GM12878 (cell line): Measurements from ENCODE around the gene SNPH. TPM values are rescaled to one million over a fixed set of nuclear protein-coding genes. Genes with fewer than 3 reads are reported as not detected.
"Not testable (repeated sequence)": the region's sequence is repeated elsewhere in the genome, so short reads cannot be mapped to it uniquely, and the experiment has no call there.

ENCODE experiments used
- ATAC-seq: fragments of 200-7000 bp; cut with Tn5 transposase; 3 replicates; pipeline ENCODE4 v1.9.1; 2020; ENCODE audit warnings: mild to moderate bottlenecking, moderate library complexity
- BruUV-seq: library from RNA; stranded (reverse); fragments of 400-500 nt; replicated peaks from 2 replicates; lab custom pipeline; 2021; lab: Mats Ljungman, UMichigan
- CTCF ChIA-PET: fragments of 300-600 bp; sonication (Branson Sonifier 250); formaldehyde crosslinking; extraction: SDS; loops from one replicate; lab custom pipeline; 2021; ENCODE audit warnings: inconsistent platforms; lab: Yijun Ruan, JAX
- POLR2A ChIA-PET: fragments of 350-600 bp; formaldehyde crosslinking; extraction: SDS; loops from one replicate; lab custom pipeline; 2021; ENCODE audit warnings: inconsistent platforms; lab: Charles Lee
- RAD21 ChIA-PET: fragments of 300-600 bp; sonication (Branson Sonifier 250); formaldehyde crosslinking; loops from one replicate; lab custom pipeline; 2023; ENCODE audit warnings: antibody characterized with exemption; ENCODE audit not compliant: unreplicated experiment; lab: Charles Lee
- SMC1A ChIA-PET: fragments of 300-600 bp; sonication (Branson Sonifier 250); formaldehyde crosslinking; loops from one replicate; lab custom pipeline; 2023; ENCODE audit not compliant: unreplicated experiment, uncharacterized antibody; lab: Charles Lee
- DNase-seq: peaks from one replicate; pipeline ENCODE4 v3.0.0-alpha.2; 2011; ENCODE audit warnings: low read depth, low spot score
- FAIRE-seq: peaks from 3 replicates; lab custom pipeline; 2011; peaks lifted over from hg19 to GRCh38; lab: Jason Lieb, UNC
- H2AFZ ChIP-seq: 2 replicates; pipeline ENCODE4 v1.6.0; 2011; ENCODE audit warnings: low read depth, low read length, control low read depth; ENCODE audit not compliant: control insufficient read depth
- H3K27ac ChIP-seq: 2 replicates; pipeline ENCODE4 v1.5.1; 2011; ENCODE audit warnings: control low read depth; ENCODE audit not compliant: control insufficient read depth, insufficient read depth
- H3K27me3 ChIP-seq, 2 experiments: replicated peaks in 1 of 2; 2 replicates each; pipeline versions ENCODE4 v1.6.0 to v1.6.1; 2011; ENCODE audit warnings: low read length in 1 of 2; ENCODE audit not compliant: control insufficient read depth in 2 of 2, insufficient read depth in 2 of 2
- H3K36me3 ChIP-seq, 2 experiments: 2 replicates each; pipeline ENCODE4 v1.5.1; 2011; ENCODE audit warnings: low read length in 1 of 2; ENCODE audit not compliant: control insufficient read depth in 2 of 2, insufficient read depth in 2 of 2
- H3K4me1 ChIP-seq: 2 replicates; pipeline ENCODE4 v1.6.1; 2011; ENCODE audit warnings: mild to moderate bottlenecking, low read length, moderate library complexity, mixed read lengths; ENCODE audit not compliant: control insufficient read depth, insufficient read depth
- H3K4me2 ChIP-seq: 2 replicates; pipeline ENCODE4 v1.6.0; 2011; ENCODE audit warnings: control low read depth; ENCODE audit not compliant: control insufficient read depth, insufficient read depth
- H3K4me3 ChIP-seq: fragments of 200-600 bp; sonication (generic); 2 replicates; pipeline ENCODE4 v1.5.1; 2016
- H3K79me2 ChIP-seq: 2 replicates; pipeline ENCODE4 v1.6.0; 2011; ENCODE audit warnings: low read length; ENCODE audit not compliant: control insufficient read depth, insufficient read depth
- H3K9ac ChIP-seq: 2 replicates; pipeline ENCODE4 v1.8.0; 2011; ENCODE audit warnings: low read length, control low read depth, mixed read lengths; ENCODE audit not compliant: control insufficient read depth, insufficient read depth
- H3K9me3 ChIP-seq: replicated peaks from 3 replicates; pipeline ENCODE4 v1.5.1; 2011; ENCODE audit warnings: mild to moderate bottlenecking, low read length; ENCODE audit not compliant: control insufficient read depth, insufficient read depth
- H4K20me1 ChIP-seq: 2 replicates; pipeline ENCODE4 v1.6.0; 2011; ENCODE audit not compliant: control insufficient read depth, insufficient read depth
- ATF2 ChIP-seq: IDR thresholded peaks from 2 replicates; pipeline ENCODE4 v1.6.1; 2012; ENCODE audit warnings: low read length, inconsistent platforms
- BMI1 ChIP-seq: fragments of 450-650 bp; IDR thresholded peaks from 2 replicates; pipeline ENCODE4 v1.6.1; 2016; ENCODE audit warnings: mild to moderate bottlenecking, moderate library complexity, borderline replicate concordance
- HDAC6 ChIP-seq: fragments of 200-600 bp; sonication (generic); IDR thresholded peaks from one replicate; pipeline ENCODE4 v1.8.0; 2017; ENCODE audit warnings: antibody characterized with exemption; ENCODE audit not compliant: unreplicated experiment
- MTA3 ChIP-seq: IDR thresholded peaks from 2 replicates; pipeline ENCODE4 v1.6.1; 2012; ENCODE audit warnings: low read length, inconsistent platforms, borderline replicate concordance
- MYC ChIP-seq: IDR thresholded peaks from 2 replicates; pipeline ENCODE4 v1.6.1; 2011; ENCODE audit warnings: mild to moderate bottlenecking, low read length, moderate library complexity, inconsistent platforms; ENCODE audit not compliant: insufficient read depth, insufficient replicate concordance, insufficient read length, severe bottlenecking
- NBN ChIP-seq: fragments of 450-650 bp; IDR thresholded peaks from 2 replicates; pipeline ENCODE4 v1.6.1; 2016
- NFYA ChIP-seq: IDR thresholded peaks from 2 replicates; pipeline ENCODE4 v1.6.1; 2011; ENCODE audit warnings: low read depth, mild to moderate bottlenecking, low read length, improper control_type of control experiment, borderline replicate concordance
- POLR2A ChIP-seq: IDR thresholded peaks from 2 replicates; pipeline ENCODE4 v1.6.1; 2011; ENCODE audit warnings: low read depth, mild to moderate bottlenecking, low read length
- SIN3A ChIP-seq: IDR thresholded peaks from 2 replicates; pipeline ENCODE4 v1.6.1; 2012; ENCODE audit warnings: low read depth, low read length, improper control_type of control experiment
- SREBF1 ChIP-seq: IDR thresholded peaks from 2 replicates; pipeline ENCODE4 v1.6.1; 2012; ENCODE audit warnings: mild to moderate bottlenecking, low read length
- SREBF2 ChIP-seq: IDR thresholded peaks from 2 replicates; pipeline ENCODE4 v1.6.1; 2012; ENCODE audit warnings: mild to moderate bottlenecking, low read length
- TCF3 ChIP-seq: IDR thresholded peaks from 2 replicates; pipeline ENCODE4 v1.6.1; 2012; ENCODE audit warnings: low read depth, mild to moderate bottlenecking, low read length, borderline replicate concordance; ENCODE audit not compliant: insufficient read depth
- USF1 ChIP-seq: IDR thresholded peaks from 2 replicates; pipeline ENCODE4 v1.6.1; 2011; ENCODE audit warnings: borderline replicate concordance, low read depth, mild to moderate bottlenecking, moderate library complexity, mixed read lengths, low read length; ENCODE audit not compliant: insufficient read depth; ENCODE audit errors: extremely low read length
- ZSCAN29 ChIP-seq: fragments of 450-650 bp; IDR thresholded peaks from 2 replicates; pipeline ENCODE4 v1.6.1; 2017; ENCODE audit warnings: mild to moderate bottlenecking, moderate library complexity
- WGBS: methylation state at CpG from one replicate; pipeline ENCODE4 v1.1.6; 2016; ENCODE audit warnings: low lambda C conversion rate; ENCODE audit not compliant: insufficient replicate concordance, insufficient coverage; ENCODE audit errors: missing lambda C conversion rate; 5-methylcytosine and 5-hydroxymethylcytosine counted together
- in situ Hi-C: fragments of 300-500 bp; cut with MboI; formaldehyde crosslinking; loops from 9 replicates; pipeline ENCODE4 v1.14.3; 2018; ENCODE audit warnings: mixed read lengths
- intact Hi-C: fragments of 100-400 bp; cut with micrococcal nuclease; formaldehyde crosslinking; loops from one replicate; pipeline ENCODE4 v1.14.2; 2022; ENCODE audit not compliant: unreplicated experiment
- polyA plus RNA-seq, 11 experiments: library from polyadenylated mRNA; depleted of rRNA in 4 of 11; unstranded in 6 of 11; stranded (reverse) in 5 of 11; fragments of >200 nt; fragmentation: Nextera tagmentation in 4 of 11; fragmentation: Illumina TruSeq in 1 of 11; extraction: Ambion mirVana in 4 of 11; extraction: Trizol in 1 of 11; gene quantifications; 1 replicate in 1 of 11; 2 replicates in 10 of 11; pipeline versions ENCODE4 v1.2.1 to v1.2.3, GENCODE V29; 2011 to 2016; ENCODE audit warnings: inconsistent platforms in 2 of 11, missing spikeins in 2 of 11, low read depth in 1 of 11
- total RNA-seq, 4 experiments: library from RNA; depleted of rRNA in 3 of 4; stranded (reverse); fragments of >200 nt in 3 of 4; fragmentation: Illumina TruSeq in 1 of 4; extraction: Trizol in 1 of 4; gene quantifications; 2 replicates each; pipeline versions ENCODE4 v1.2.1 to v1.2.3, GENCODE V29; 2013 to 2021
- TF ChIP-seq, protein P1 (sequence below): fragments of 150-350 bp; IDR thresholded peaks from 2 replicates; pipeline ENCODE4 v1.6.1; 2014; ENCODE audit warnings: mild to moderate bottlenecking, low read depth, low read length

SNPH gene
- total and polyA plus RNA-seq, 10 of the 15 experiments (the other 5 are each of a cell fraction or from before 2014, with no cell fraction given) = 0.02 to 0.45 (median 0.34) TPM; not detected in 2

DNA sequence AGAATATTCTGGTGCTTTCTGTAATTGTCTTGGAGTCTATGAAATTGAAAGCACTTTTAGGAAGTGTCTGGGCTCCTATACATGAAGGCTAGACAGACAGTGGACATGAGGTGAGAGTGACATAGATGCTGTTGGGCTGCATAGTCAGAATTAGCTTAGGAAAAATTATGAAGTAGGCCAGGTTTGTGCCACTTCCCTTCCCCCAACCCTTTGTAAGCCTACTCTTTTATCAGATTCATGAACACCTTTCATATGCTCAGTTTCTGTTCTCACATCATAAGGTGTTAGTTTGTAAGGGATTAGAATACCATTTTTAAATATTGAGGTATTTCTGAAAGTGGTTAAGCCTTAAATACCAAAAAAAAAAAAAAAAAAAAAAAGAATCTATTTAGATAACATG is 18.4 kb upstream of the SNPH start (continued):
- TF ChIP-seq HDAC6 = no peak
- TF ChIP-seq SREBF2 = no peak

GRCh38 chr20:1250282-1250681 is 15.8 kb upstream of the SNPH start:
- H3K4me3 ChIP-seq, H4K20me1 ChIP-seq, H3K9ac ChIP-seq, H3K4me1 ChIP-seq, H3K9me3 ChIP-seq, DNase-seq, POLR2A ChIA-PET, H3K4me2 ChIP-seq, H2AFZ ChIP-seq, H3K27ac ChIP-seq, intact Hi-C loops, ATAC-seq, H3K79me2 ChIP-seq, H3K36me3 ChIP-seq, CTCF ChIA-PET, SMC1A ChIA-PET, in situ Hi-C loops, FAIRE-seq, RAD21 ChIA-PET, H3K27me3 ChIP-seq, BruUV-seq: not testable (repeated sequence)
- WGBS = 41% methylated on average over 2 of the region's 2 CpGs

DNA sequence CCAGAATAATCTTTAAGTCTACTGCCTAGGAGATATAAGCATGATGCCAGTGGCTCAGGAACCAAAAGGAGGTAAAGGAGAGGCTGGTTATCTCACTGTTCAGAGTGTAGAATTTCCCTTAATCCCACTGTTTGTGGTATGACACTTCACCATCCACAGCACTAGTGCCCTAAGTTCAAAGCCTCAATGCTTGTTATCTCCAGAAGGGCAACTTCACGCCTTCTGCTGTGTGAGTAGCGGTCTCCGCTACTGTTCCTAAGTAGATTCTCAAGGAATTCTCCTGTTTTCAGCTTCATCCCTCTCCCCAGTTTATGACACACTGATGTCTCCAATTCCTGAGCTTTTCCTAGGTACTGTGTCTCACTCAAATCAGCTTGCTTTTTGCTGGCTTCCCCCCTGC is 13.7 kb upstream of the SNPH start:
- Histone ChIP-seq H3K4me3 (no peak overlapping the region), H3K4me2 (no peak overlapping the region), H3K36me3 (no peaks in the 10 kb centered on the region), H3K27ac (no peak overlapping the region), H3K9ac (no peak overlapping the region), H3K4me1 (no peaks in the 10 kb centered on the region), H2AFZ (no peak overlapping the region), H4K20me1 (no peaks in the 10 kb centered on the region), H3K9me3 (no peaks in the 10 kb centered on the region), H3K79me2 (no peaks in the 10 kb centered on the region), H3K27me3 (no peaks in the 10 kb centered on the region; a peak in 2 of 4 replicates)
- no peak for ATAC-seq
- ChIA-PET CTCF (no interaction called here), RAD21 (no interaction called here), POLR2A (no interaction called here), SMC1A (no interaction called here)
- intact Hi-C loops (no loop called here), in situ Hi-C loops (no loop called here)
- no peak for FAIRE-seq
- BruUV-seq = no TSS peak
- 64% methylated on average over 3 of the region's 3 CpGs for WGBS
- DNase-seq = no peak
- TF ChIP-seq BMI1 = no peak
- TF ChIP-seq USF1 = no peak
- TF ChIP-seq ATF2 = no peak
- no peak for TF ChIP-seq NBN
- TF ChIP-seq SIN3A = no peak
- TF ChIP-seq, protein P1, sequence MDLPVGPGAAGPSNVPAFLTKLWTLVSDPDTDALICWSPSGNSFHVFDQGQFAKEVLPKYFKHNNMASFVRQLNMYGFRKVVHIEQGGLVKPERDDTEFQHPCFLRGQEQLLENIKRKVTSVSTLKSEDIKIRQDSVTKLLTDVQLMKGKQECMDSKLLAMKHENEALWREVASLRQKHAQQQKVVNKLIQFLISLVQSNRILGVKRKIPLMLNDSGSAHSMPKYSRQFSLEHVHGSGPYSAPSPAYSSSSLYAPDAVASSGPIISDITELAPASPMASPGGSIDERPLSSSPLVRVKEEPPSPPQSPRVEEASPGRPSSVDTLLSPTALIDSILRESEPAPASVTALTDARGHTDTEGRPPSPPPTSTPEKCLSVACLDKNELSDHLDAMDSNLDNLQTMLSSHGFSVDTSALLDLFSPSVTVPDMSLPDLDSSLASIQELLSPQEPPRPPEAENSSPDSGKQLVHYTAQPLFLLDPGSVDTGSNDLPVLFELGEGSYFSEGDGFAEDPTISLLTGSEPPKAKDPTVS = no peak
- TF ChIP-seq ZSCAN29 = no peak
- no peak for TF ChIP-seq TCF3
- no peak for TF ChIP-seq SREBF1
- no peak for TF ChIP-seq NFYA
- TF ChIP-seq POLR2A = no peak
- TF ChIP-seq MTA3 = no peak
- no peak for TF ChIP-seq MYC
